Small intestine (tissue), 7 donors: ENCODE measurements around the gene PHTF2. TPM values are rescaled to one million over a fixed set of nuclear protein-coding genes. Genes with fewer than 3 reads are reported as not detected.

ENCODE experiments used
- DNase-seq, 2 donors: peaks; one replicate each; pipeline versions ENCODE4 v3.0.0 to v3.0.0-alpha.2; 2013
- FAIRE-seq: peaks from 2 replicates; lab custom pipeline; 2012; peaks lifted over from hg19 to GRCh38; lab: Jason Lieb, UNC
- H3K27ac ChIP-seq, 3 donors: one replicate each; pipeline ENCODE4 v1.5.1; 2013; ENCODE audit warnings: low read length in 2 of 3, mild to moderate bottlenecking in 2 of 3, control low read depth in 1 of 3, inconsistent platforms in 1 of 3, low read depth in 1 of 3, moderate library complexity in 1 of 3
- H3K27me3 ChIP-seq, 3 donors: one replicate each; pipeline ENCODE4 v1.6.1; 2013; ENCODE audit warnings: low read length in 3 of 3, inconsistent platforms in 1 of 3; ENCODE audit not compliant: control insufficient read depth in 3 of 3, insufficient read depth in 3 of 3
- H3K36me3 ChIP-seq, 3 donors: one replicate each; pipeline ENCODE4 v1.6.1; 2013; ENCODE audit warnings: low read length in 3 of 3, inconsistent platforms in 1 of 3, low read depth in 1 of 3, mild to moderate bottlenecking in 1 of 3, moderate library complexity in 1 of 3; ENCODE audit not compliant: control insufficient read depth in 3 of 3, insufficient read depth in 2 of 3
- H3K4me1 ChIP-seq, 3 donors: one replicate each; pipeline ENCODE4 v1.6.1; 2013; ENCODE audit warnings: low read length in 2 of 3, inconsistent platforms in 1 of 3, low read depth in 1 of 3, mild to moderate bottlenecking in 1 of 3, moderate library complexity in 1 of 3; ENCODE audit not compliant: control insufficient read depth in 3 of 3, insufficient read depth in 2 of 3
- H3K4me3 ChIP-seq, 3 donors: one replicate each; pipeline ENCODE4 v1.5.1; 2013; ENCODE audit warnings: low read length in 3 of 3, control low read depth in 1 of 3, inconsistent platforms in 1 of 3, low read depth in 1 of 3, mild to moderate bottlenecking in 1 of 3, moderate library complexity in 1 of 3
- H3K9me3 ChIP-seq, 2 donors: one replicate each; pipeline ENCODE4 v1.6.1; 2013; ENCODE audit warnings: low read depth in 1 of 2, low read length in 1 of 2; ENCODE audit not compliant: control insufficient read depth in 2 of 2, insufficient read depth in 1 of 2
- WGBS, 3 donors: extraction: QIAGEN DNeasy Blood & Tissue Kit; methylation state at CpG; one replicate each; pipeline ENCODE4 v1.1.7; 2013; 5-methylcytosine and 5-hydroxymethylcytosine counted together
- polyA plus RNA-seq, 4 donors: library from polyadenylated mRNA; stranded (reverse) in 3 of 4; unstranded in 1 of 4; fragments of 200-250 nt in 3 of 4; fragments of 120-200 nt in 1 of 4; gene quantifications; one replicate each; pipeline versions ENCODE4 v1.2.1 to v1.2.3, GENCODE V29; 2013
- donor health status: healthy with polysubstance abuse.
- donor health status: control.
- donor health status: control.
- donor health status: Bipolar disorder and iron deficiency.
- donor health status: healthy.

Gene PHTF2
- polyA plus RNA-seq, 4 donors = 1.8 to 10.1 (median 2.7) TPM

DNA sequence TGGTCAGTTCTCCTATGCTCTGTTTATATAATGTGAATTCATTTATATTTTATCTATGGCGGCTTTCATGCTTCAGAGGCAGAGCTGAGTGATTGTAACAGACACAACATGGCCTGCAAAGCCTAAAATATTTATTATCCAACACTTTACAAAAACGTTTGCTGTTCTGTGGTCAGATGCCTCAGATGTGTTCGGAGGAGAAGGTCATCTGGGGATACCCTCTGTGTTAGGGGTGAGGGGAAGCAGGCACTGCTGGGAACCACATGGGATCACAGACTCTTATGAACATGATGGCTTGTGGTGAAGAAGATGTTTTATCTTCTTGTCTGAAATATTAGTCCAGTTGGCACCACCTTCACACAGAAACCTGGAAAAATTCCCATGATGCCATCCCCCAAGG lies 203.4 kb downstream of the PHTF2 start:
- Histone ChIP-seq H3K27me3 (no peaks in the 10 kb centered on the region), H3K36me3 (no peaks in the 10 kb centered on the region), H3K4me1 (peaks cover 0 to 11% (median 0%) of the 10 kb centered on the region in 3 donors), H3K4me3 (no peak overlapping the region), H3K9me3 (no peaks in the 10 kb centered on the region), H3K27ac (no peak overlapping the region)
- FAIRE-seq (no peak), DNase-seq (no peak)
- 74 to 83% (median 74%) methylated on average over 3 of the region's 3 CpGs for WGBS, 3 donors

DNA sequence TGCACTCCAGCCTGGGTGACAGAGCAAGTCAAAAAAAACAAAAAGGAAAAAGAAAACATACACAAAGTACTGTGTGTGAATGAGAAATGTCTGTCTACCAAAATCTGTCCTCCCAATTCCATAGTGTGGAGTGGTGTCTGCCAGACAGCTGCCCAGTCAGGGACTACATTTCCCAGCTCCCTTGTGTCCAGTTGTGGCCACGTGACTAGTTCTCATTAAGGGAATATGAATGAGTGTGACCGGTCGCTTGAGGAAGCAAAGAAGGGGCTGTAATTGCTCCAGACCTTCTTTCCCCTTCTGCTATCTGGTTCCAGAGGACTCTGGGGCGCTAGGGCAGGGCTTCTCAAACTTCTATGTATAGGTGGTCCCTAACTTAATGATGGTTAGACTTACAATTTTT lies 204.1 kb downstream of the PHTF2 start:
- Histone ChIP-seq H3K9me3 (no peaks in the 10 kb centered on the region), H3K4me3 (no peak overlapping the region), H3K27me3 (no peaks in the 10 kb centered on the region), H3K27ac (no peak overlapping the region), H3K4me1 (peaks cover 0 to 11% (median 0%) of the 10 kb centered on the region in 3 donors), H3K36me3 (no peaks in the 10 kb centered on the region)
- FAIRE-seq (no peak), DNase-seq (no peak)
- WGBS, 3 donors = 82 to 97% (median 94%) methylated on average over 4 of the region's 4 CpGs

DNA sequence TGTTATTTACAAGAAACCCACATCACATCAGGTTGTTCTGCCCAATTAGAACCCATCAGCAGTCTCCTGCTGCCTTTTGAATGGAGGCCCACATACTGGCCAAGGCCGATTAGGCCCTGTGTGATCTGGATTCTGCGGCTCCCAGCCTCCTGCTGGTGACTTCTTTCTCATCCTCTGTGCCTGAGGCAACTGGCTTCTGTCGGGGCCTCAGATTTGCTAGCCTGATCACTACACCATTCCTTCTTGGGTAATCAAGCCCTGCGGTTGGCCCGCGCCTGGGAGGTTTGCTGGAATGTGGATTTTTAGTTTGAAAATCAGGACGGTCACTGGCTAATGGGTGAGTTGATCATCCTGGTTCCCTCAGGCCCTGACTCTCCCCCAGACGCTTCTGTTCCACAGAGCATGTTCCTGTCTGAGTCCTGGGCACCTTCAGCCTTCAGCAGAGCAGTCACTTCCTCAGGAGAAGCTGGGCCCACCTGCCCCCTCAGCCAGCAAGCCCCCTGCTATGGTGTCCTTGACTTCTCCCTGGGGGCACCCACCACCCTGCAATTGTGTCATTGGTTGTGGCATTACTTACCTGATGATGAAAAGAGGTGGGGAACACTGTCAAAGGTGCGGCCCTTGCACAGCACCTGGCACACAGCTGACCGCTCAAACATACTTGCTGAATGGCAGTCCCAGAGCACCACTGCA lies 207.6 kb downstream of the PHTF2 start:
- Histone ChIP-seq H3K4me1 (peaks cover 0 to 11% (median 0%) of the 10 kb centered on the region in 3 donors), H3K27ac (no peak overlapping the region), H3K9me3 (no peaks in the 10 kb centered on the region), H3K27me3 (no peaks in the 10 kb centered on the region), H3K36me3 (no peaks in the 10 kb centered on the region), H3K4me3 (no peak overlapping the region)
- WGBS, 3 donors = 95 to 97% (median 96%) methylated on average over 10 of the region's 10 CpGs
- FAIRE-seq (no peak), DNase-seq (no peak)

Other genes starting within 250 kb of the PHTF2 start
- gene RSBN1L, start 102.3 kb upstream of the PHTF2 start, polyA plus RNA-seq = 10 to 100 TPM in 1 of 4 donors, 1 to 10 TPM in 3; 6.4 to 17.5 (median 7.4) TPM
- 10 to 100 TPM; 12.3 to 31.9 (median 17.2) TPM for gene TMEM60, start 339 bp upstream of the PHTF2 start, polyA plus RNA-seq